ENCODE results near the gene CLP1. TPM values are rescaled to one million over a fixed set of nuclear protein-coding genes. Genes with fewer than 3 reads are reported as not detected.

CLP1 gene
- total RNA-seq, 1 experiment from 2014 or later, result 35.5 TPM

GRCh38 chr11:57668434-57668782 is 10.8 kb downstream of the CLP1 start:
- WGBS (ENCODE audit: extremely low coverage, insufficient read length, low lambda C conversion rate), result no CpG with 5 or more reads among the region's 31 CpGs
- no peak for DNase-seq
- no peak overlapping the region for H4K8ac ChIP-seq (replicated peaks; ENCODE audit: insufficient read length, low read depth, low read length)

More at GRCh38 chr11:57668434-57668782, 10.8 kb downstream of the CLP1 start:
- no peaks in the 10 kb centered on the region for H3K9me3 ChIP-seq (ENCODE audit: control insufficient read depth, low read depth, low read length)
- no peak overlapping the region for H3T11ph ChIP-seq (ENCODE audit: low read length)
- H2BK15ac ChIP-seq (ENCODE audit: low read depth, low read length), result no peak overlapping the region
- no peak overlapping the region for H2BK20ac ChIP-seq (ENCODE audit: low read depth, low read length, poor library complexity, severe bottlenecking)
- no peak overlapping the region for H3K4ac ChIP-seq (ENCODE audit: low read depth, low read length)
- H3K23me2 ChIP-seq (ENCODE audit: insufficient read length, low read depth, low read length, poor library complexity, severe bottlenecking), result peaks cover 6% of the 10 kb centered on the region
- no peak overlapping the region for H2BK5ac ChIP-seq (ENCODE audit: insufficient read length, low read length)
- Mint-ChIP-seq H3K27me3 (ENCODE audit: low read depth) (no peaks in the 10 kb centered on the region), H3K36me3 (ENCODE audit: insufficient read depth in 1 of 3, low read depth in 3 of 3) (peaks cover 14 to 23% (median 20%) of the 10 kb centered on the region in 3 experiments), H3K4me3 (peak overlapping the region; percentile 91 to 95), H3K9me3 (peaks cover 0 to 3% of the 10 kb centered on the region in 2 experiments; a peak in 3 of 5 replicates), H3K27ac (peak overlapping the region; percentile 86 to 97 (median 96)), H3K4me1 (peaks cover 19 to 24% of the 10 kb centered on the region in 2 experiments)
- no peak overlapping the region for H2BK12ac ChIP-seq (ENCODE audit: insufficient read length, low read depth, low read length)
- H3K4me1 ChIP-seq (ENCODE audit: insufficient read depth, low read length), result no peaks in the 10 kb centered on the region
- peak overlapping the region; percentile 93 for H3K27ac ChIP-seq (ENCODE audit: insufficient read length, low read depth, low read length)
- peak overlapping the region; percentile 70 for H3K4me2 ChIP-seq (ENCODE audit: insufficient read depth, insufficient read length, low read length)
- H2BK120ac ChIP-seq (ENCODE audit: low read depth, low read length, poor library complexity, severe bottlenecking), result no peak overlapping the region
- peaks cover 4% of the 10 kb centered on the region for H3K79me1 ChIP-seq (ENCODE audit: insufficient read depth, low read depth, low read length, poor library complexity, severe bottlenecking)
- TF ChIP-seq CTCF (conservative IDR thresholded peaks at IDR 0.05), result no peak
- no peak overlapping the region for H4K5ac ChIP-seq (ENCODE audit: insufficient read length, low read depth, low read length)
- H4K91ac ChIP-seq (ENCODE audit: insufficient read length, low read depth, low read length), result no peak overlapping the region
- H3K9ac ChIP-seq (ENCODE audit: extremely low read depth, insufficient read length, low read length), result peak overlapping the region; percentile 64
- no peaks in the 10 kb centered on the region for H4K20me1 ChIP-seq (ENCODE audit: control insufficient read depth, insufficient read depth, insufficient read length)
- H2AK5ac ChIP-seq (ENCODE audit: insufficient read length, low read length), result no peak overlapping the region
- no peak overlapping the region for H3K56ac ChIP-seq (ENCODE audit: insufficient read length, low read depth, low read length)
- H3K23ac ChIP-seq (ENCODE audit: insufficient read length, low read depth, low read length), result no peak overlapping the region
- peak overlapping the region; percentile 67 for H3K18ac ChIP-seq (ENCODE audit: insufficient read length, low read depth, low read length)
- no peak overlapping the region for H2AFZ ChIP-seq (ENCODE audit: low read length)
- no peaks in the 10 kb centered on the region for H3K27me3 ChIP-seq (ENCODE audit: insufficient read depth, low read length)
- peak overlapping the region; percentile 74 for H3K14ac ChIP-seq (ENCODE audit: insufficient read depth, low read length)
- peaks cover 9% of the 10 kb centered on the region; the same call in 1 of the 2 replicates for H3K79me2 ChIP-seq (ENCODE audit: insufficient read depth, low read length)
